OCI-LY3 (cell line): ENCODE data around the gene CAMTA1.

Experiments used
- CTCF ChIP-seq: fragments of 200-600, 300-600 bp; sonication (generic); IDR thresholded peaks from 2 replicates; pipeline ENCODE4 v1.5.1; 2014; ENCODE audit warnings: antibody characterized with exemption, low read length, low read depth
- EZH2phosphoT487 ChIP-seq: fragments of 200-600 bp; shearing (Covaris generic); IDR thresholded peaks from 2 replicates; pipeline ENCODE4 v1.6.1; 2018; ENCODE audit warnings: antibody characterized with exemption, mixed run types, low read depth

- no peak for TF ChIP-seq CTCF
- no peak for TF ChIP-seq EZH2phosphoT487
These were observed 723.8 kb downstream of the CAMTA1 start for GRCh38 chr1:7508934-7509519.
